Fibroblast of lung (primary cell): ENCODE measurements around the gene ZSWIM5. TPM values are rescaled to one million over a fixed set of nuclear protein-coding genes. Genes with fewer than 3 reads are reported as not detected.

Experiments used
- DNase-seq, 2 donors: peaks; one replicate each; pipeline versions ENCODE4 v3.0.0 to v3.0.0-alpha.2; 2010; ENCODE audit warnings: low read depth in 2 of 2
- H2AFZ ChIP-seq: 2 replicates; pipeline ENCODE4 v1.5.1; 2012; ENCODE audit warnings: low read length, control low read depth, inconsistent platforms
- H3K27ac ChIP-seq: 2 replicates; pipeline ENCODE4 v1.5.1; 2011; ENCODE audit warnings: low read length, control low read depth; ENCODE audit not compliant: insufficient read depth
- H3K27me3 ChIP-seq: 2 replicates; pipeline ENCODE4 v1.5.1; 2011; ENCODE audit warnings: mild to moderate bottlenecking, low read length; ENCODE audit not compliant: control insufficient read depth, insufficient read depth
- H3K36me3 ChIP-seq: 2 replicates; pipeline ENCODE4 v1.5.1; 2011; ENCODE audit warnings: low read length; ENCODE audit not compliant: control insufficient read depth, insufficient read depth
- H3K4me1 ChIP-seq: 2 replicates; pipeline ENCODE4 v1.5.1; 2011; ENCODE audit warnings: low read length; ENCODE audit not compliant: control insufficient read depth, insufficient read depth; ENCODE audit errors: extremely low read depth
- H3K4me2 ChIP-seq: 2 replicates; pipeline ENCODE4 v1.5.1; 2011; ENCODE audit warnings: low read length, control low read depth; ENCODE audit not compliant: insufficient read depth; ENCODE audit errors: extremely low read depth
- H3K4me3 ChIP-seq, 4 experiments: fragments of 200-600 bp in 1 of 4; sonication (generic) in 1 of 4; replicated peaks in 1 of 4; 2 replicates each; pipeline ENCODE4 v1.5.1; 2011 to 2016; ENCODE audit warnings: low read length in 4 of 4, low read depth in 3 of 4, mild to moderate bottlenecking in 3 of 4, control low read depth in 2 of 4, inconsistent platforms in 1 of 4, mixed read lengths in 1 of 4; ENCODE audit not compliant: insufficient read depth in 1 of 4; ENCODE audit errors: control extremely low read depth in 1 of 4
- H3K79me2 ChIP-seq: 2 replicates; pipeline ENCODE4 v1.5.1; 2012; ENCODE audit warnings: mild to moderate bottlenecking, low read length, inconsistent platforms; ENCODE audit not compliant: control insufficient read depth, insufficient read depth
- H3K9ac ChIP-seq: 2 replicates; pipeline ENCODE4 v1.5.1; 2011; ENCODE audit warnings: mild to moderate bottlenecking, low read length, control low read depth; ENCODE audit not compliant: insufficient read depth
- H3K9me3 ChIP-seq: 2 replicates; pipeline ENCODE4 v1.5.1; 2012; ENCODE audit warnings: low read depth, low read length; ENCODE audit not compliant: control insufficient read depth, insufficient read depth
- H4K20me1 ChIP-seq: 2 replicates; pipeline ENCODE4 v1.5.1; 2011; ENCODE audit warnings: low read length; ENCODE audit not compliant: control insufficient read depth, insufficient read depth; ENCODE audit errors: extremely low read depth
- CTCF ChIP-seq, 2 donors: IDR thresholded peaks in 1 of 2; conservative IDR thresholded peaks in 1 of 2; 1 replicate in 1 of 2; 2 replicates in 1 of 2; pipeline ENCODE4 v1.5.1; 2011 to 2012; ENCODE audit warnings: low read length in 2 of 2, control low read depth in 1 of 2, inconsistent platforms in 1 of 2, low read depth in 1 of 2, mild to moderate bottlenecking in 1 of 2
- EZH2 ChIP-seq: IDR thresholded peaks from 2 replicates; pipeline ENCODE4 v1.5.1; 2012; ENCODE audit warnings: low read length, control low read depth, mild to moderate bottlenecking; ENCODE audit errors: missing control alignments
- polyA plus RNA-seq, 2 donors: library from polyadenylated mRNA; depleted of rRNA in 1 of 2; stranded (reverse) in 1 of 2; unstranded in 1 of 2; fragments of >200 nt; gene quantifications; 2 replicates each; pipeline ENCODE4 v1.2.1, GENCODE V29; 2011 to 2012; ENCODE audit warnings: missing spikeins in 1 of 2
- total RNA-seq: library from RNA; depleted of rRNA; stranded (reverse); fragments of >200 nt; gene quantifications from 2 replicates; pipeline ENCODE4 v1.2.1, GENCODE V29; 2014

ZSWIM5 gene
- total and polyA plus RNA-seq, 2 donors (not counting 1 experiment from before 2014, with no cell fraction given), result 0.73 to 0.99 TPM

GRCh38 chr1:45012639-45013278 lies 193.6 kb downstream of the ZSWIM5 start:
- Histone ChIP-seq H3K79me2 (peaks cover 32% of the 10 kb centered on the region), H3K36me3 (peaks cover 15% of the 10 kb centered on the region), H3K4me2 (peak overlapping the region; percentile 91), H4K20me1 (no peaks in the 10 kb centered on the region), H3K9me3 (no peaks in the 10 kb centered on the region), H2AFZ (peak overlapping the region; percentile 54), H3K4me1 (peaks cover 15% of the 10 kb centered on the region), H3K4me3 (peak overlapping the region; percentile 45 to 91 (median 84)), H3K27me3 (no peaks in the 10 kb centered on the region), H3K27ac (peak overlapping the region; percentile 57), H3K9ac (peak overlapping the region; percentile 71)
- peak; percentile 65 for DNase-seq
- TF ChIP-seq CTCF (conservative IDR thresholded peaks at IDR 0.05 in 1 of 2, IDR thresholded peaks at IDR 0.05 in 1 of 2; ENCODE audit: low read depth in 1 of 2, low read length in 2 of 2), result no peak
- no peak for TF ChIP-seq EZH2

GRCh38 chr1:45011837-45012638 lies 194.4 kb downstream of the ZSWIM5 start, which contains the start of gene UROD:
Gene UROD (plus strand): TSS chr1:45012254. CDS start chr1:45012266, 12 bp downstream.
- H3K27ac ChIP-seq, result peak within 1 kb of the TSS; percentile 63
- H3K4me3 ChIP-seq, result peak within 1 kb of the TSS; percentile 89 to 96 (median 92)
- peak within 1 kb of the TSS; percentile 96 for H3K4me2 ChIP-seq
- peak within 1 kb of the TSS; percentile 75 for H3K9ac ChIP-seq
- peaks cover 15% of the 10 kb centered on the region for H3K4me1 ChIP-seq
- H4K20me1 ChIP-seq, result no peaks in the 10 kb centered on the region
- peak; percentile 94 to 97 for DNase-seq
- H3K9me3 ChIP-seq, result no peaks in the 10 kb centered on the region
- no peak for TF ChIP-seq EZH2
- TF ChIP-seq CTCF (conservative IDR thresholded peaks at IDR 0.05 in 1 of 2, IDR thresholded peaks at IDR 0.05 in 1 of 2; ENCODE audit: low read depth in 1 of 2, low read length in 2 of 2), result no peak
- H3K27me3 ChIP-seq, result no peaks in the 10 kb centered on the region
- peaks cover 32% of the 10 kb centered on the region for H3K79me2 ChIP-seq
- peaks cover 19% of the 10 kb centered on the region for H3K36me3 ChIP-seq
- H2AFZ ChIP-seq, result peak within 1 kb of the TSS; percentile 100
